Liver (tissue), 9 donors: ENCODE measurements around the gene SCTR. TPM values are rescaled to one million over a fixed set of nuclear protein-coding genes. Genes with fewer than 3 reads are reported as not detected.
A peak's percentile ranks its signal among the peaks of the same experiment; 100 is the strongest.
"Not testable (repeated sequence)": the region's sequence is repeated elsewhere in the genome, so short reads cannot be mapped to it uniquely, and the experiment has no call there.

Experiments
- DNase-seq: peaks from one replicate; pipeline ENCODE4 v3.0.0-alpha.2; 2017; ENCODE audit warnings: low spot score
- H3K27ac ChIP-seq, 2 donors: one replicate each; pipeline ENCODE4 v1.7.0; 2013; ENCODE audit warnings: inconsistent platforms in 2 of 2, low read length in 2 of 2, control low read depth in 1 of 2, low read depth in 1 of 2, mild to moderate bottlenecking in 1 of 2
- H3K27me3 ChIP-seq, 4 donors: one replicate each; pipeline versions ENCODE4 v1.6.1 to v1.7.0; 2013; ENCODE audit warnings: low read length in 3 of 4, inconsistent platforms in 1 of 4, mild to moderate bottlenecking in 1 of 4, moderate library complexity in 1 of 4; ENCODE audit not compliant: control insufficient read depth in 4 of 4, insufficient read depth in 4 of 4
- H3K36me3 ChIP-seq, 4 donors: one replicate each; pipeline versions ENCODE4 v1.6.1 to v1.7.0; 2013; ENCODE audit warnings: low read length in 3 of 4, mild to moderate bottlenecking in 3 of 4, low read depth in 1 of 4, moderate library complexity in 1 of 4; ENCODE audit not compliant: control insufficient read depth in 4 of 4, insufficient read depth in 3 of 4
- H3K4me1 ChIP-seq, 4 donors: one replicate each; pipeline versions ENCODE4 v1.6.1 to v1.7.0; 2013; ENCODE audit warnings: low read length in 3 of 4, mild to moderate bottlenecking in 3 of 4, moderate library complexity in 1 of 4; ENCODE audit not compliant: control insufficient read depth in 4 of 4, insufficient read depth in 4 of 4
- H3K4me3 ChIP-seq, 3 donors: one replicate each; pipeline versions ENCODE4 v1.6.1 to v1.7.0; 2013; ENCODE audit warnings: low read length in 3 of 3, control low read depth in 1 of 3, low read depth in 1 of 3, mild to moderate bottlenecking in 1 of 3
- H3K9ac ChIP-seq, 2 donors: one replicate each; pipeline ENCODE4 v1.7.0; 2013; ENCODE audit warnings: low read length in 2 of 2, mild to moderate bottlenecking in 2 of 2, moderate library complexity in 2 of 2, control low read depth in 1 of 2, low read depth in 1 of 2
- H3K9me3 ChIP-seq, 4 donors: one replicate each; pipeline versions ENCODE4 v1.6.1 to v1.7.0; 2013; ENCODE audit warnings: low read length in 3 of 4; ENCODE audit not compliant: control insufficient read depth in 4 of 4
- ATF3 ChIP-seq: IDR thresholded peaks from 2 replicates; pipeline ENCODE4 v1.6.1; 2016; ENCODE audit warnings: antibody characterized with exemption
- FOXA1 ChIP-seq: IDR thresholded peaks from 2 replicates; pipeline ENCODE4 v1.6.1; 2016; ENCODE audit warnings: antibody characterized with exemption
- GABPA ChIP-seq, 2 donors: IDR thresholded peaks in 1 of 2; conservative IDR thresholded peaks in 1 of 2; 2 replicates each; pipeline ENCODE4 v1.6.1; 2016; ENCODE audit warnings: antibody characterized with exemption in 2 of 2, mild to moderate bottlenecking in 1 of 2, moderate library complexity in 1 of 2
- HNF4A ChIP-seq, 2 donors: conservative IDR thresholded peaks; 2 replicates each; pipeline ENCODE4 v1.6.1; 2016; ENCODE audit warnings: antibody characterized with exemption in 2 of 2, mild to moderate bottlenecking in 2 of 2
- HNF4G ChIP-seq: IDR thresholded peaks from 2 replicates; pipeline ENCODE4 v1.6.1; 2016; ENCODE audit warnings: antibody characterized with exemption
- JUND ChIP-seq, 2 donors: IDR thresholded peaks; 2 replicates each; pipeline ENCODE4 v1.6.1; 2016; ENCODE audit warnings: antibody characterized with exemption in 2 of 2
- MAX ChIP-seq: IDR thresholded peaks from 2 replicates; pipeline ENCODE4 v1.6.1; 2016; ENCODE audit warnings: antibody characterized with exemption
- REST ChIP-seq: IDR thresholded peaks from 2 replicates; pipeline ENCODE4 v1.6.1; 2016; ENCODE audit warnings: antibody characterized with exemption, mild to moderate bottlenecking
- SP1 ChIP-seq: IDR thresholded peaks from 2 replicates; pipeline ENCODE4 v1.6.1; 2018; ENCODE audit warnings: antibody characterized with exemption, mild to moderate bottlenecking
- TAF1 ChIP-seq: conservative IDR thresholded peaks from 2 replicates; pipeline ENCODE4 v1.6.1; 2016; ENCODE audit warnings: antibody characterized with exemption, mild to moderate bottlenecking
- YY1 ChIP-seq: IDR thresholded peaks from 2 replicates; pipeline ENCODE4 v1.6.1; 2016; ENCODE audit warnings: antibody characterized with exemption, mild to moderate bottlenecking
- WGBS: extraction: QIAGEN DNeasy Blood & Tissue Kit; methylation state at CpG from one replicate; pipeline ENCODE4 v1.1.7; 2013; 5-methylcytosine and 5-hydroxymethylcytosine counted together
- polyA plus RNA-seq, 2 donors: library from polyadenylated mRNA; stranded (reverse) in 1 of 2; unstranded in 1 of 2; fragments of 200-250 nt in 1 of 2; fragments of >200 nt in 1 of 2; fragmentation: Nextera tagmentation in 1 of 2; extraction: Ambion mirVana in 1 of 2; gene quantifications; one replicate each; pipeline versions ENCODE4 v1.2.1 to v1.2.3, GENCODE V29; 2013 to 2015
- total RNA-seq, 2 donors: library from RNA; depleted of rRNA; stranded (reverse); fragments of >200 nt; gene quantifications; one replicate each; pipeline ENCODE4 v1.2.3, GENCODE V29; 2014
- donor health status: healthy.
- donor health status: healthy.
- donor health status: healthy.
- donor health status: healthy.
- donor health status: healthy.

SCTR gene
- total and polyA plus RNA-seq, 4 donors, result 0.17 to 0.47 (median 0.29) TPM

- no peak for TF ChIP-seq MAX
These were observed 116.7 kb downstream of the SCTR start (continued) for GRCh38 chr2:119407430-119408220.

GRCh38 chr2:119405151-119405550, 119.1 kb downstream of the SCTR start:
- TF ChIP-seq REST (no peak), SP1 (no peak), ATF3 (no peak), YY1 (no peak), GABPA (IDR thresholded peaks at IDR 0.05 in 1 of 2, conservative IDR thresholded peaks at IDR 0.05 in 1 of 2) (no peak), HNF4A (conservative IDR thresholded peaks at IDR 0.05) (no peak)
- H3K27ac ChIP-seq, result no peak overlapping the region
- WGBS, result 98% methylated on average over 2 of the region's 2 CpGs
- no peaks in the 10 kb centered on the region for H3K27me3 ChIP-seq
- no peak overlapping the region for H3K4me3 ChIP-seq
- H3K4me1 ChIP-seq, result peaks cover 5 to 22% (median 11%) of the 10 kb centered on the region in 4 donors
- H3K9me3 ChIP-seq, result no peaks in the 10 kb centered on the region
- H3K9ac ChIP-seq, result no peak overlapping the region
- DNase-seq, result no peak
- no peaks in the 10 kb centered on the region for H3K36me3 ChIP-seq

GRCh38 chr2:119403618-119404017, 120.7 kb downstream of the SCTR start:
- H3K4me3 ChIP-seq, H3K9ac ChIP-seq, H3K27ac ChIP-seq, H3K9me3 ChIP-seq, DNase-seq, H3K27me3 ChIP-seq, H3K36me3 ChIP-seq: not testable (repeated sequence)
- H3K4me1 ChIP-seq, result peaks cover 5 to 22% (median 11%) of the 10 kb centered on the region in 4 donors
- 94% methylated on average over 12 of the region's 12 CpGs for WGBS

- no peak for DNase-seq
- H3K27ac ChIP-seq, result peak overlapping the region; percentile 37 to 60
- WGBS, result 62% methylated on average over 10 of the region's 10 CpGs
- TF ChIP-seq HNF4G, result peak; percentile 23
- peak in 1 of 2 donors; percentile 82 for TF ChIP-seq JUND (IDR thresholded peaks at IDR 0.05)
- peak; percentile 81 for TF ChIP-seq YY1
- peak; percentile 63 for TF ChIP-seq REST
- TF ChIP-seq TAF1, result no peak
- peak; percentile 79 to 94 for TF ChIP-seq HNF4A (conservative IDR thresholded peaks at IDR 0.05)
- TF ChIP-seq ATF3, result peak; percentile 15
- TF ChIP-seq MAX, result peak; percentile 95
- TF ChIP-seq FOXA1, result peak; percentile 62
These were observed 121.4 kb downstream of the SCTR start for GRCh38 chr2:119402645-119403560.

More at GRCh38 chr2:119402645-119403560, 121.4 kb downstream of the SCTR start:
- H3K36me3 ChIP-seq, result no peaks in the 10 kb centered on the region
- no peaks in the 10 kb centered on the region for H3K9me3 ChIP-seq
- no peak overlapping the region for H3K9ac ChIP-seq
- no peaks in the 10 kb centered on the region for H3K27me3 ChIP-seq
- peaks cover 5 to 17% (median 10%) of the 10 kb centered on the region in 4 donors for H3K4me1 ChIP-seq
- H3K4me3 ChIP-seq, result no peak overlapping the region
